GM21367 (cell line): ENCODE data around the gene IGF1R.

Experiments used
- ATAC-seq: cut with Tn5 transposase; IDR thresholded peaks from one replicate; pipeline ENCODE4 v1.9.1; 2021; ENCODE audit not compliant: unreplicated experiment

The IGF1R gene

DNA sequence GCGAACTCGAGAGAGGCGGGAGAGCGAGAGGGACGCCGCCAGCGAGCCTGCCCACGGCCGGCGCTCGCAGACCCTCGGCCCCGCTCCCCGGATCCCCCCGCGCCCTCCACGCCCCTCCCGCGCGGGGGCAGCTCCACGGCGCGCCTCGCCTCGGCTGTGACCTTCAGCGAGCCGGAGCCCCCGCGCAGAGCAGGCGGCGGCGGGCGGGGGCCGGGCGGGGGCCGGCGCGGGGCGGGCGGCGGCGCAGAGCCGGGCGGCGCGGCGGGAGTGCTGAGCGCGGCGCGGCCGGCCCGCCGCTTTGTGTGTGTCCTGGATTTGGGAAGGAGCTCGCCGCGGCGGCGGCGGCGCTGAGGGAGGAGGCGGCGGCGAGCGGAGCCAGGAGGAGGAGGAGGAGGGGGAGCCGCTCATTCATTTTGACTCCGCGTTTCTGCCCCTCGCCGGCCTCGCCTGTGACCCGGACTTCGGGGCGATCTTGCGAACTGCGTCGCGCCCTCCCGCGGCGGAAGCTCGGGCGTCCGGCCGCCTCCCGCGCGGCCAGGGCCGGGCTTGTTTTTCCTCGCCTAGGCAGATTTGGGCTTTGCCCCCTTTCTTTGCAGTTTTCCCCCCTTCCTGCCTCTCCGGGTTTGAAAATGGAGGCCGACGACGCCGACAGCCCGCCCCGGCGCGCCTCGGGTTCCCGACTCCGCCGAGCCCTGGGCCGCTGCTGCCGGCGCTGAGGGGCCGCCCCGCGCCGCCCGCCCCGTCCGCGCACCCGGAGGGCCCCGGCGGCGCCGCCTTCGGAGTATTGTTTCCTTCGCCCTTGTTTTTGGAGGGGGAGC is 524 bp downstream of the IGF1R start:
- ATAC-seq, result peak; percentile 13

DNA sequence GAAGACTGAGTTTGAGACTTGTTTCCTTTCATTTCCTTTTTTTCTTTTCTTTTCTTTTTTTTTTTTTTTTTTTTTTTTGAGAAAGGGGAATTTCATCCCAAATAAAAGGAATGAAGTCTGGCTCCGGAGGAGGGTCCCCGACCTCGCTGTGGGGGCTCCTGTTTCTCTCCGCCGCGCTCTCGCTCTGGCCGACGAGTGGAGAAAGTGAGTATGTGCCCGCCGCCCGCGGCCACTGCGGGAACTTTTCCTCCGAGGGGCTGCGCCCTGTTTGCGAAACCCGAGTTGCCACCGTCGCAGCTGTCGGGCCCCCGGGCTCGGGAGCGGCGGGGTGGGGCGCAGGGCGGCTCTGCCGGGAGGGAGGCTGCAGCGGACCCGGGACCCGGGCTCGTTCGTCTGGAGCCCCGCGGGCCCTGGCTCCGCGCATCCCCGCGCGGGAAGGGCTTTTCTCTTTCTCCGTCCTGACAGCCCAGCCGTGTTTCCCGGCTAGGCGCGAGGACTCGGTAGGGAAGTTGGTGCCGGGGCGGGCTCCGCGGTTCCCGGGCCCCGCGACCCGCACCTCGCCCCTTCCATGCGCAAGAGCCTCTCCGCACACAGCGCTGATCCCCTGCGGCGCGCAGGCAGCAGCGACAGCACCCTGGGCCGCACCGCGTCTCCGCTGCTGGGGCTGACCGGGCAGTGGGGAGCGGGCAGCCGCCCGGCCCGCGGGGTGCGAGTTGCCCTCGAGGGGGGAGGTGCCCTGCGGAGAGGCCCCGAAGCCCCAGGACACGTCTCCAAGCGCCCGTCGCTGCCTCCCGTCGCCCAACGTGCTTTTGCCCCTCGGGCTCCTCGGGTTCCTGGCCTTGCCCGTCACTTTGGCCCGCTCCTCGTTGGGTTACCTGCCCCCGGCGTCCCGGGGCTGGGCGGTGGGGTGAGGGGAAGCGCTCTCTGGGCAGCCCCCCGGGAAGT is 1.4 kb downstream of the IGF1R start:
- ATAC-seq, result no peak

DNA sequence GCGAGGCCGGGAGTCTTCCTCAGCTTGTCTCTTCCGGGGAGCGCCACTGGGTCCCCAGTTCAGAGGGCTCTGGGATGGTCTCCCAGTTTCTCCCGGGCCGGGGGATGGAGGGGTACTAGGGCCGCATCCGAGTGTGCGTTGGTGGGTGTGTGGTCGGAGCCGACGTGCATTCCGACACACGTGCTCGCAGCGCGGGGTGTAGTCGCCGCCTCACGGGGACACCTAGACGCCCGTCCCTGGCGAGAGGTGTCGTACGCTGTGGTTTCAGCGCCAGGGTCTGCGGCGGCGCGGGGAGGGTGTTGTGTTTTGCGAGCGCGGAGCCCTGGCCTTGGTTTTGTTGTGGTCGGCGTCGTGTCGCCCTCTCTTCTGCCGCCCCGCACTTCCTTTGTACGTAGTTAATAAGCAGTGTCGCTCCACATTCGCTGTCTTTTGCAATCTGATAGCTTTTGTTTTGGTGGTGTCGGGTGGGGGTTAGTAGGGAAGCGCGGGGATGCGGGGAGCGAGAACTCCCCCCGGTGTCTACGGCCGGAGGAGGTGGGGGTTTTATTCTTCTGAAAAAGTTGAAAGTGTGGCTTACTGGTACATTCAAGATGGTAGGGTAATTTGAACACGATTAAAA is 2.2 kb downstream of the IGF1R start:
- ATAC-seq, result no peak

DNA sequence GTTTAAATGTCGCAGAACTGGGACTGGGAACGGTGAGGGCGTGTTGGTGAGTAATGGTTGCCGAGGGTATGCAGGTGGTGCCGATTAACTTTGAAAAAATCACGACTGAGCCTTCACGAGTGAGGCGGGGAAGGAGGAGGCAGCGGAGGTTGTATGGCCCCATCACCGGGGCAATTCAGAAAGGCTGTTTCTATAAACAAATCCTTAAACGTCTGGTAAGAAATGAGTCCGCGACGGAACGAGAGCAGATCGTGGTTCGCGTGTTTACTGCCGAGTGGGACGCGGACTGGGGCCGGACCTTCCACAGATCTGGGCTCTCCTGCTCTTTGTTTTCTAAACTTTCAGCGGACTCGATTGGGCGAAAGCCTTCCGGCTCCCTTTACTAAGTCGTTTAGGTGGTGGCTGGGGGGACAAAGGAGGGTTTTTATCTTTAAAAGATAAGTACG is 2.7 kb downstream of the IGF1R start:
- no peak for ATAC-seq

DNA sequence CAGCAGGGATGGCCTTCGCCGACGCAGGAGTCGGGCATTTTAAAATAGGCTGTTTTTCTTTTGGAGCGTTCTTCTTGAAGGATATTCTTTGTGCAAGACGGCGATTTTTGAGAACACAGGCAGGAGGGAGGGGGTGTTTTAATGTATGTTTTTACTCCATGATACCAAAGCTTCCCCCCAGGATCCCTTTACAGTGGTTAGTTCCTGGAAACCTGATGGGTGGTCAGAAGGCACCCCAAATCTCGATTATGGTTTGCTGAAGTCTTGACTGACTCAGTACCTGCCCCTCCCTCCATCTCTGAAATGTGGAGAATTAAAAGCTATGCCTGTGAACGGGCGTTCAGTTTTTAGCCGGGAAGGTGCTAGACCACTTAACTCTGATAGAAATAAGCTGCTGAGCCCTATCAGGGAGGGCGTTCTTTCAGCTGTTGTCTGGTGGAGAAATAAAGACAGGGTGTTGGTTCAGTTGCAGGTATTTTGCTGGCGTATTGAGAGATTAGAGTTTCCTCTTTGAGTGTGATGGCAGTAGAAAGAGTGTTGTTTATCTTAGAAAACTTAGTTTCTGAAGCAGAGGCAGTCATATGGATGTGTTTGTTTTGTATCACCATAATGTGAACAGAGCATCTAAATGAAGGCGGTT is 3.4 kb downstream of the IGF1R start:
- ATAC-seq, result no peak

DNA sequence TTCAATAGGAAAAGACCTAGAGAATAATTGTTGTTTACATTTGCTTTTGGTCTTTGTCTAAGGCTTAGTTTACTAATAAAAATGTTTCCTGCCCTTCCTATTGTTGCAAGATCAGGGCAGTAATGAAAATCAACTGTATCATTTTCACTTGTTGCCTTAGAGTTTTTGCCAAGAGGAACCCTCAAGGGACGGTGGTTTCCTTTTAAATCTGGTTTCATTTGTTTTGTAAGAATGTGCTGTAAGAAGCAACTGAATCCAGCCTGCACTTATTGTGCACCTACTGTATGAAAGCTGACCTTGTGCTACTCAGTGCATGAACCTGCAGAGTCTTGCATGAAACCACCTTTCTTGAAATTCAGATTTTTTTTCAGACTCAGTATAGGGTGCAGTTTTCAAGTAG is 5.3 kb downstream of the IGF1R start:
- no peak for ATAC-seq

DNA sequence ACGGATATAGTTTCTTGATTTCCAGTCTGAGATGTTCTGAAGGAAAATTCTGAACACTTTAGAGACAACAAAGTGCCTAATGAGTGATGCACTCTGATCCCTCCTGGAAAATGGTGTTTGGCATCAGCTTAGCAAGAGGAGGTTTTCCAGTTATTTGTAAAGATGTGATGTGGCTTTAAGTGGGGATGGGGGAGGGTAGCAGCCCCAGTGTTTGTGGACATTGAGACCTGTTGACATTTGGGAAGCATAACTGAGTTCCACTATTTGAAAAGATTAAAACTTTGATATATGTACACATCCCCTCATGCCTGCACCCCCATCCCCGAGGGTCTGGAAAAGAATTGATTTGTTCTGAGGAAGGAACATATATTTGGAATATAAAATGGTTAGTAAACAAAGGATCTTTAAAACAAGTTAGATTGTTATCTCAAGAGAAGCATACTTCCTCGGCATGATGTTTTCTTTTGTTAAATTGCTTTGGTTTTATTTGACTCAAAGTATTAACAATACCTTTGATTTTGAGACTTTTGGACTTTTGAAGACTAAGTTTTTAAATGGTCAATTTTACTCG is 6.5 kb downstream of the IGF1R start:
- no peak for ATAC-seq

DNA sequence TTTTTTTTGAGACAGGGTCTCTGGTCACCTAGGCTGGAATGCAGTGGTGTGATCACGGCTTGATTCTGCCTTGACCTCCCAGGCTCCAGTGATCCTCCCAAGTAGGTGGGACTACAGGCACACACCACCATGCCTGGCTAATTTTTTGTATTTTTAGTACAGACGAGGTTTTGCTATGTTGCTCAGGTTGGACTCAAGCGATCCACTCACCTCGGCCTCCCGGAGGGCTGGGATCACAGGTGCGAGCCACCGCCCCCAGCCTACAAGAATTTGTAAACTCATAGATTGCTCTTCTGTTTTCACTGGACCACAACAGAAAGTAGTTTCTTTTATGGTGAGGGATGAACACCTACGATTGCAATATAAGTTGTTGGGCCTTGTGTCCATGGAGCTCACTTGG is 7.4 kb downstream of the IGF1R start:
- no peak for ATAC-seq

DNA sequence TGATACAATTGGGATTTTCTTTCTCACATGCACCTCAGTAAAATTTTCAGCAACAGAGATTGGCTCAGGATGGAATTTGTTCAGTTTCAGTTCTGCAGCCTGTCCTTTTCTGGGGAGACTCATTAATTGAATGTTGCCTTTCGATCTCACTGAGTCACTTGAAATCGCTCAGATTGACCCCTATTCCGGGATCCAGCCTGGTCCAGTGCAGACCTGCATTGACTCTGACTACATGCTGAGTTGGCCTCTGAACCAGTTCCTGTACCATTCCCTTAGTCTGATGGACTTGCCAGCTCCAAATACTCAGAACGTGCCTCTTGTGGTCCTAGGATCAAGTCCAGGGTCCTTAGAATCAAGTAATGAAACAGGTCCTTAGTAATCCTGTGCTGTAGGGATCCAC is 9.4 kb downstream of the IGF1R start:
- ATAC-seq, result no peak

DNA sequence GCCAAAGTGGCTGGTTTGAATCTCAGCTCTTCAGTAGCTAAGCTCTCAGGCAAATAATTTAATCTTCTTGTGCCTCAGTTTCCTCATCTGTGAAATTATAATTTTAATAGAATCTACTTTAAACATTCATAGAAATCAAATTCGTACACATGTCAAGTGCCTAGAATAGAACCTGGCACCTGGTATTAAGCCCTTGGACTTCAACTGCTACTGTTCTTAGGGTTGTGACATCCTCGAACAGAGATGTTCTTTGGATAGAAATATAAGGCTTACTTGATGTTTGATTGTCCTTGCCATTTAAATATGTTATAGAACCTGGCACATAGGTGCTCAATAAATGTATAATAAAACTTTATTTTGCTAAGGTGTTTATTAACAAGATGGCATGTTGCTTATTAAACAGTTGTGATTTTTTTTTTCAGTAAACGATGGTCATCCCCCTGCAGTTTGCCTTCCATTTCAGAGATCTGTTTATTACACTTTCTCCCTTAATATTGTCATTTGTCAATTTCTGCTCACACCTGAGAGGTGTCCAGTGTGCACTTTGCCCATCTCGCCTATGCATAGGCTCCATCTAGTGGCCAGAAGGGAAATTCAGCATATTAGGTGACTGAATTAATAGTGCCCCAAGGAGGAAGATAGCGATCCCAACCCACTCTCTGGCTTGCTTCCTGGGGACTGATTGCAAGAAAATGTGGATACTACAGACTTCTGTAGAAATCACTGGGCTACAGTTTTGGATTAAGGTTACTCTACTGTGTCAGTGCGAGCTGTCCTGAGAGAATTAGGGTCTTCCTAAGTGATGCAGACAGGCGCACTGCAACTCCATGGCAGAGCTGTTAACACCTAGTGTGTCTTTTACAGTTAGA is 10.7 kb downstream of the IGF1R start:
- peak; percentile 95 for ATAC-seq

DNA sequence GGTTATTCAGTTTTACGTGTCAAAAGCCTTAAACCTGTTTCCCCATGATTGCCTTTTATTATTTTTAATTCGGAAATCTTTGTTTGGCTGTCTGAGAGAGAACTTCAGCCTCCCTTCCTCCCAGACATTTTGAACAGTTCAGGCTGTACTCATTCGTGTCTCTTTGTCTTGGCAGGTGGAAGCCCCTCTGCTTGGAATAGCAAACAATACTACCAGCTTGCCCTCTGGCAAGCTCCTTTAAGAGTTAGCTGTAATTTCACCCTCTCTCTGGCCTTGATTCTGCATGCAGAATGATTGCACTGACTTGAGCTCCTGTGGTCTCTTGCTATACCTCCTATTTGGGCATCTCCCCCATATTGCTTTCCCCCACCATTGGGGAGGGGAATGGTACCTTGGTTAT is 11.7 kb downstream of the IGF1R start:
- ATAC-seq, result no peak

DNA sequence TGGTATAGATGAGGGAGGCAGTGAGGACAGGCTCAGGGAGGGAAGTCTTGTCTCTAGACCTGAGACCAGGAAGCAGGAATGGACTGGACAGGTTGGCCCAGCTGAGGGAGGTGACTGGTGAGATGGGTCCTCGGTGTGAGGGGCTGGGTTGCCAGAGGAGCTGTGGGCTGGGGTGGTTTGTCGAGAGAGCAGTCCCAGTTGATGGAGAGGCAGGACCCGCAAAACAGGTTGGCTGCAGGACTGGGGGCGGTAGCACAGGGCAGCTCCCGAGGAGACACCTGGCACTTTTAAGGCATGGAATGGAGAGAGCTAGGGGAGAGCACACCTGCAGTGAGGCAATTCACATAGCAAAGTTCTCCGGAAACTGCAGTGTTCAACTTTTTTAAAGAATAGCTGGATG is 14.7 kb downstream of the IGF1R start:
- no peak for ATAC-seq

DNA sequence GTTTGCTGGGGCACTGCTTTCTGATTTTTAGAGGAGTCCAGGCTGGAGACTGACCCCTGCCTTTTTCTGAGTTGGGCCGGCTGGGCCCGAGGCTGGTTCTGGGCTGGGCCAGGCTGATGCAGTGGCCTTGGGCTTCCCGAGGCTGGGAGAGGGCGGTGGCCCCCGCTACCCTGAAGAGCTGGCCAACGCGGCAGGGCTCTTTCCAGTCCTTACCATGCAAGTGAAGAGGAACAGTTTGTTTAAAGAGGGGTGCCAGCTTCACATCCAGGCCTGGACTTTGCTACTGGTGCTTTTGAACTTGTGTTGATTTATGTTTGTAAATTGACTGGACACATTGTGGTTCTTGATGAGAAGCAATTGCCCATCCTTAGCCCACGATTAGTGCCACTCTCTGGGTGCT is 15.3 kb downstream of the IGF1R start:
- ATAC-seq, result no peak

DNA sequence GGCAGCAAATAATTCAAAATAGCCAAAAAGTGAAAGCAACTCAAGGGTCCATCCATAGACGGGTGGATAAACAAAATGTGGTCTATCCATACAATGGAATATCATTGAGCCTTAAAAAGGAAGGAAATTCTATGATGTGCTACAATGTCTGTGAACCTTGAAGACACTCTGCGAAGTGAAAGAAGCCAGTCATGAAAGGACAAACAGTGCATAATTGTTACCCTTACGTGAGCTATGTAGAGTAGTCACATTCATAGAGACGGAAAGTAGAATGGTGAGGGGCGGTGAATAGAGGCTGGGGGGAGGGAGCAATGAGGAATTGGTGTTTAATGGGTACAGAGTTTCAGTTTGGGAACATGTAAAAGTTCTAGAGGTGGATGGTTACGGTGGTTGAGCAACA is 18.1 kb downstream of the IGF1R start:
- ATAC-seq, result no peak

DNA sequence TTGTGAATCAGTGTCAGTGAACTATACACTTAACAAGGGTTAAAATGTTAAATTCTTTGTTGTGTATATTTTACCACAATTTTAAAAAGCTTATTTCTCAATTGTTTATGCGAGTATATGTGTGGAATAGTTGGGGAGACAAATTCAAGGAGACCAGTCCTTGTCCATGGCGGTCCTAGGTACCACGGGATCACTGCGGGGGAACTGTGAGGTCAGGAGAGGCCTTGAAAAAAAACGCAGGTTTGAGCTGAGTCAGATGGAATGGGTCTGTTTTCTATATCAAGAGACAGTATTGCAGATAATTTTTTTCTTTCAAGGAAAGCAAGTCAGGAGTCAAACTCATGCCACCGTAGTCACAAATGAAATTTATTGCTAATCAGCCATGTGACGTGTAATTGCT is 18.5 kb downstream of the IGF1R start:
- no peak for ATAC-seq

DNA sequence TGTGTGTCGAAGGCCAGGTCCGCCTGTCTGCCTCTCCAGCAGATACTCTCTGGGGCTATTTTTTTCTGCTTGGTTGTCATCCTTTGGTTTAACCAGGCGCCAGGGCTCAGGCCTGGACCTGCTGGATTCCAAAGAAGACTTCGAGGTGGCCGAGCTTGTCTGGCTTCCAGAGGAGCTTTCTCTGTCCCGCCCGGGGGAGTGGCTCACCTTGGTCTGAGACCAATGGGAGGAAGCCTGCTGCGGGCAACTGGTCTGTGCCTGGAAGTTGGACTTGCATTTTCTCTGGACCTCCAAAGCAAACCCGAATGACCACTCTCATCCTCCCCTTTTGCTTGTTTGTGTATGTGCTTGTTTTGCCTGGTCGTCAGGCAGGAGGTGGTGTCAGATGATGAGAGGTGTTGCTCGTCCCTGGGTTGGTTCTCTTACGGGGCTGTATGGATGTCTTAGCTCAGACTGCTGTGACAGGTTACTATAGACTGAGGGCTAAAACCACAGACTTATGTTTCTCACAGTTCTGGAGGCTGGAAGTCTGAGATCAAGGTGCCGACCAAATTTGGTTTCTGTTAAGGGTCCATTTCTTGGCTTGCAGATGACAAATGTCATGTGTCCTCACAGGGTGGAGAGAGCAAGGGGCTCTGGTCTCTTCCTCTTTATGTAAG is 19.3 kb downstream of the IGF1R start:
- ATAC-seq, result no peak

DNA sequence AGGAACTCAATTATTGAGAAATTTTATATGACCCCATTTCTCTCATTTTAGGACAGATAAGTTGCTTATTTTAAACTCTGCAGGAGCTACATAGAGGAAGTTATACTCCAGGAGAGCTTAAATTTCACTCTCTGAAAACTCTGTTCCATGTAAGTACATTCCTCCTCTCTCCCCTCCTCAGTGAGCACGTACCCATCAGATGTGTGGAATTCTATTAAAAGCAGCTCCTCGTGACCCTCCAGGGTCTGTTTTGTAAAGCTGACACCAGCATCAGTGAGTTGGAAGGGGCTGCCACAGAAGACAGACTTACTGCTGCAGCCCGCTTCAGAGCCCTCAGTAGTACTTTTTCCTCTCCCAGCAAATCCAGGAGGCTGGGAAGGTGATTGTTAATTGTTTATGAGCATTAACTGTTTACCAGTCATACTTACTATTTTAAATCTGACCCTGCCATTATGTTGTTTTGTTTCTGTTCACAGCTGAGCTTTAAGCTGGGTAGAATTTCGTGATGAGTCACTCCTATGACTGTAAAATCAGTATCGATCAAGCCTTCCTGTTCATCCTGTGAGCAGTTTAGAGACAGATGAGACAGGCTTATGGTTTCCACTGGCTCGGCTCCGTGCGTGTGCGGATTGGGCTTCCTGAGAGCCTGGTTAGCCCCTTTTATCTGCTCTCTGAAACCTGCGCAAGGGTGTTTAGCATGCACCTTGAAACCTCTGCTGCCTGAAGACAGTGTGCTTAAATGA is 20.4 kb downstream of the IGF1R start:
- no peak for ATAC-seq

DNA sequence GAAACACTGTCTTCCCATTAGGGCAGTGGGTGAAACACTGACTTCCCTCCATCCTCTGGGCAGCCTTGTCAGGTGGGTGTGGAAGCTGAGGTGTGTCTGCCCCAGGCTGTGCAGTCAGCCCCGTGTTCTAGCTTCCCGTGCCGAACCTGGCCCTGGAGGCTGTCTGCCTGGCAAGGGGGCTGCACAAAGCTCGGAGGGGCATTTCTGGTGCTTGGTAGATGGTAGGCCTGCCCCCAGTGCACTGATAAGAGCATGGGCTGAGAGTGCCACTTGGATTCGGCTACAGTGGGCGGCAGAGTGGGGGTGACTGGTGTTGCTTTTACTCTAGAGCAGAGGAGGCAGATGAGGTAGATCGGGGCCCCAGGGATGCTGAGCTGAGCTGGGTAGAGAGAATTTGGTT is 21.3 kb downstream of the IGF1R start:
- no peak for ATAC-seq
